Posterior cingulate gyrus (tissue), 11 donors: ENCODE results near the gene PCP4.

ENCODE experiments used
- DNase-seq, 10 donors: peaks; one replicate each; pipeline versions ENCODE4 v3.0.0 to v3.0.0-alpha.2; 2020 to 2021; ENCODE audit warnings: mixed read lengths in 3 of 10
- intact Hi-C: fragments of 100-400 bp; cut with DNase I; formaldehyde crosslinking; loops from one replicate; pipeline ENCODE4 v1.15.1; 2023

PCP4 gene

DNA sequence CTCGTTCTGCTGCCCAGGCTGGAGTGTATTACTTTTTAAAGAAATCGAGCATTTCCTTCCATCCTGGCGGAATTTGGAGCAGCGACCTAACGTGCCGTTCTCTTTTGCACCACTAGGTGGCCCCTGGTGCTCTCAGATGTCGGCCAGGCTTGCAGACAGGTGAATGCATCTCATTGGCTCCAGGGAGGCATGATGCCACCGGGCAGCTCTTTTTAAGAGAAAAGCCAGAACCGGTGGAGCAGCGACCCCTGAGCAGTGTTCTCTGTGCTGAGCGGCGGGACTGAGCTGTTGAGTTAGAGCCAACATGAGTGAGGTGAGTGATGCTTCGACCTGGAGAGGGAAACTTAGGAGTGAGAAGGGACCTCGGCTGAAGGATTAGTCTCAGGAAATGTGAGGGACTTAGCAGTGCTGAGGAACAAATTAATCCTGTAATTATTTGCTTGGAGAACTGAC, at the start of gene PCP4:
Gene PCP4 (plus strand): TSS at position 241 of the 453 bp plus-strand sequence. CDS start 64 bp downstream, at position 305.
- DNase-seq, result peak; percentile 50 to 96 (median 76)

DNA sequence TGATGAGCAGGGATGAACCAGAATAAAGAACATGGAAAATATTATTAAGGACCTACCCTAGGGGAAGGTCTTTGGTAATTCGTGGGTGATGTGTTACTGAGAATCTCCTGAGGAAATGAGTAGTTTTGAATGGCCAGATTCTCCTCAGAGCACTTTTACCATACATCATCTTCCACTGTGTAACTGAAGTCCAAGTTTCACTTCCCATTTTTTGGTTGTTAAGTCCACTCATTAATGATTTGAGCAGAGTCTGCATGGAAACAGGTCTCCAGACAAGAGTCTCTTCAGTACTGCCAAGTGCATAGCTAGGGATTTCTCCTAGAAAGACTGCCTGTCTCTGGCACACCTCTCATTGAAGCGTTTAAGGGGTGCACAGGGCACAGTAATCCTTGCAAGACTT, 48.7 kb upstream of the PCP4 start:
- intact Hi-C loops, result loop anchor here (10.0 kb wide), 1 partner anchor 1156 kb away; no protein-coding TSS in a partner anchor
- no peak for DNase-seq

More for the DNA sequence above, at the start of gene PCP4:
- intact Hi-C loops, result loop anchor here (1.0 kb wide), 1 partner anchor 254 kb away; no protein-coding TSS in a partner anchor

DNA sequence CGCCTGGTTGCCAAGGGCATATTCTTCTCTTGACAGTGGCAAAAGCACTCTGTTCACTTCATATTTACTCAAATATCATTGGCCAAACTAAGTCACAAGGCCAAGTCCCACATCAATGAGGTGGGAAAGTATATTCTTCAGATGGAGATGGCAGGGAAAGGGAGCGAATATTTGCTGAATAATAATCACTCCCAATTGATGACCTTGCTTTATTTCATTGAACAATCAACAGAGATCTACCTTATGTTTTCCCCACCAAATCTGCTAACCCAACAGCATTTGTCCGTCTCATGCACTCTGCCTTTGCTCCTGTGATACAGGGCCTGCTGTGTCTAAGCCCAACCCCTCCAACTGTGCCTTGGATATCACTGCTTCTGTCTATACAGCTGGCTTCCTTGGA, 45.2 kb upstream of the PCP4 start:
- intact Hi-C loops, result no loop called here
- no peak for DNase-seq

DNA sequence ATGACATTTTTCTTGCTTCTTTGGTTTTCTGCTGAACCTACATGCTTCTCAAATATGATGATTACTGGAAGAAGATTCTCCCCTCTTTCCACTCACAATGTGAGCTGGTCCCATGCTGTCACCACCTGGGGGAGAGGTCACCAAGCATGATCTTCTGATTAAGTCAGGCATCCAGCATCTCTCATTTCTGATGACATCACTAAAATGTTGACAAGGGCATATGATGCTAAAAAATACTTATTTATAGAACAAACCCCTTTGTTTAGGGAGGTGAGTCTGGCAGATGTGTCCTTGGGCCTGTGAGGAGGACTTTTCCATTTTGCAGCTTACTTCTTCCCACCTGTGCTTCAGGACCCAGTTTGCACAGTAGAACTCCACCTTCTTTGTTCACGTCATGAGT, 42.0 kb upstream of the PCP4 start:
- intact Hi-C loops, result no loop called here
- DNase-seq, result no peak

DNA sequence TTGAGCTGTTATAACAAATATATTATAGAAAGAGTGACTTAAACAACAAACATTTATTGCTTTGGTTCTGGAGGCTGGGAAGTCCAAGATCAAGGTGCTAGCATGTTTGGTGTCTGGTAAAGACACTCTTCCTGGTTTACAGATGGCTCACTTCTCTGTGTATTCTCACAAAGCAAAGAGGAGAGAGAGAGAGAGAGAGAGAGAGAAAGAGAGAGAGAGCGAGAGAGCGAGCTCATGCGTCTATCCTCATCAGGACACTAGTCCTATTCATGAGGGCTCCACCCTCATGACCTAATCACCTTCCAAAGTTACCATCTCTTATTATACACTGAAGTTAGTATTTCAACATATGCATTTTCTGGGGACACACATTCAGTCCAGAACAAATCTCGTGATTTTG, 32.7 kb upstream of the PCP4 start:
- intact Hi-C loops, result no loop called here
- DNase-seq, result no peak

DNA sequence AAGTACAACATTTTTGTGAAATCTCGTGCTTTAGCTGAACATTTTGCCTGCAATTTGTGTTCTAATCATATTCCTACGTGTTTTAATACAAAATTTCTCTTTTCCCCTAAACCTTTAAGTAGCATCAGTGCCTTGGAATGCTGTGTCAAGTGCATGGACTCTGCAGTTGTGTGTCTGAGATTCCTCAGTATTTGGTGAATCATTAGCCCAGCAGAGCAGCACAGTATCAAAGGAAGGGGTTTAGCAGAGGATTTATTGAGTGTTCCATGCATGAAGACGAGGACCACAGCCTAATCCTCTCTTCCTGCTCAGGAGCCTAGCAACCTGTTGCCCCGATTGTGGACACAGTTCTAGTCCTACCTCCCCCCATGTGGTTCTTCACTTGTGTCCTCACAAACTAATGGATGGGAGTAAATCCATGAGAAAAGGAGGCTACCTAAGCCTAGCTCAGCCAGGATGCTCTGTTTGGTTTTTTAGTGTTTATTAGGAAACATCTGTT, 29.3 kb upstream of the PCP4 start:
- DNase-seq, result no peak
- intact Hi-C loops, result no loop called here

DNA sequence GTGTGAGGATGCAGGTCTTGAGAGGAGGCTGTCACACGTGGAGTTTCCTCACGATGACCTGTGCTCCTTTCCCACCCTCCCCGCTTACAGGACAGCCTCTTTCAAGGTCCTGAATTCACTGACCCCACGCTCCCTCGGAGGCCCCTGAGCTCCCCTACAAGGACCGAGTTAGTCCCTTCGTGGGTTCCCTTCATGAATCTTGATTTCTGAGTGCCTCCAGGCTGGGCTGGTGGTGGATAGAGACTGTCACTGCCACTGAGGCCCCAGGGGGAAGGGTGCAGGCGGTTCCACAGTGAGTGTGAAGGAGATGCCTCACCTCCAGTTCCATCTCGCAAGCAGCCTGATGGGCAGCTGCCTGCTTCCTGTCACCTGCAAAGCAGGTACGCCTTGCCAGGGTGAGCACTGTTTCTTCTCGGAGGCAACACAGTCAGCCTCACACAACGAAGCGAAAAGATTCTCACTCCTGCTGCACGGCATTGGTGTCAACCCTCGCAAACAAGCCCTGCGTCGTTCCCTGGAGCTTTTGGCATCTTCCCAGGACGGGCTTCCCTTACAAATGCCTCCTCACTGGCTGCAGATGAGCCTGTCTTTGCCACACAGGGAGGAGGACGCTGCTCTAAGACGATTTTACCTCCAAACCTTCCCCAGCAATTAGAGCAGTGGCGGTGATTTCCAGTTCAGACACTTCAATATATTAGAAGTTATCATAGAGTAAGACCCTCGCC, 26.7 kb upstream of the PCP4 start:
- DNase-seq, result peak in 1 of 10 donors; percentile 51

DNA sequence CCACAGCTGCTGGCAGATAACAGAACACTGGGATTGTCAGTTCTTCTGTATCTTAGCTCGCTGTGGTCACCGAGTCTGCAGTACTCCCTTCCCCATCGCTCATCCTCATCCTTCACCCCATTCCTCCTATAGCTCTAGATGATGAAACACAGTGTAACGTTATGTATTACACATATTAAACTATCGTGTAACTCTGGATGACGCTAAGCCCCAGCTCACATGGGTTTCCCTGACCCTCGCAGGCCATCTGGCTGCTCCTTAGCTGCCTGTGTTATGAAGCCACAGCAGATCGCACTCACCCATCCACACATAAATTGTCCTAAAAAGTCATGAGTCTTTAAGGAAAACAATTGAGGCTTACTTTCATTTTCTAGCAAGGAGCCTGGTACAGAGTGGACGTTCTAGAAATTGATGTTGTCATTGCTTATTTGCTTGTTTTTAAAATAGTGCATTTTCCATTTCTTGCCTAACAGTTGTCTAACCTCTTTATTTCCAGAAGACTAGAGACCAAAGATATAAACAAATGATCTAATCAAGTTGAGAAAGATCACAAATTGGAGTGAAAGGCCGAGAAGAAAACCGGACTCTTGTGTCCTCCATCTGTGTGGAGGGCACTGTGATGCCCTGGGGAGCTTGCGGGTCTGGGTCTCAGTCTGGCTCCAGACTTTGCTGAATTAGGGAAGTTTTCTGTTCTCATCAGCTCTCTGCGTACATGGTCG, 24.3 kb upstream of the PCP4 start:
- intact Hi-C loops, result no loop called here
- DNase-seq, result no peak

More for the DNA sequence above, 26.7 kb upstream of the PCP4 start:
- intact Hi-C loops, result no loop called here

DNA sequence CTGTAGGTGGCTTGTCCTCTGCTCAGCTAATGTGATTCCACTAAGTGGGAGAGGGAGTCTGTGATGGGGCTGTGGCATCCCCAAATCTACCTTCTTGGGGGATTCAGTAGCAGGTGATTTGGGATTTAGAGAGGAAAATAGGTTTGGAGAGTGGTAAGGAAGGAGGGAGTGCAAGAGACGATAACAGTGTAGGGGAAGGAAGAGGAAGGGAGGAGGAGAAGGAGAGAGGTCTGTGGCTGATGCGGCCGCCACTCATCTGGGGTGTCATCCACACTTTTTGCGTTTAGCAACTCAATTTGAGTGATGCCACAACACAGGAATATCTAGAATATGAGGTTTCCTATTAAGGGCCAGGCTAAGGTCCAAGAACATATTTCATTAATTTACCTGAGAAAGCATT, 23.8 kb upstream of the PCP4 start:
- no peak for DNase-seq
- intact Hi-C loops, result no loop called here

DNA sequence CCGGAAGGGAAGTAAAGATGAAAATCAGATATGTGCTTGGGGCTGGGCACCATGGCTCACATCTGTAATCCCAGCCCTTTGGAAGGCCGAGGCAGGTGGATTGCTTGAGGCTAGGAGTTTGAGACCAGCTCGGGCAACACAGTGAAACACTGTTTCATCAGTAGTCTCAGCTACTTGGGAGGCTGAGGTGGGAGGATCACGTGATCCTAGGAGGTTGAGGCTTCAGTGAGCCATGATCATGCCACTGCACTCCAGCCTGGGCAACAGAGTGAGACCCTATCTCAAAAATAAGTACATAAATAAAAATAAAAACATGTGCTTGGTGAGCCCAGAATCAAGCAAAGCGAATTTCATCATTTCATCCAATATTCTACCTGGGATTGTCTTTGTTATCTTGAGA, 23.3 kb upstream of the PCP4 start:
- intact Hi-C loops, result no loop called here
- no peak for DNase-seq

DNA sequence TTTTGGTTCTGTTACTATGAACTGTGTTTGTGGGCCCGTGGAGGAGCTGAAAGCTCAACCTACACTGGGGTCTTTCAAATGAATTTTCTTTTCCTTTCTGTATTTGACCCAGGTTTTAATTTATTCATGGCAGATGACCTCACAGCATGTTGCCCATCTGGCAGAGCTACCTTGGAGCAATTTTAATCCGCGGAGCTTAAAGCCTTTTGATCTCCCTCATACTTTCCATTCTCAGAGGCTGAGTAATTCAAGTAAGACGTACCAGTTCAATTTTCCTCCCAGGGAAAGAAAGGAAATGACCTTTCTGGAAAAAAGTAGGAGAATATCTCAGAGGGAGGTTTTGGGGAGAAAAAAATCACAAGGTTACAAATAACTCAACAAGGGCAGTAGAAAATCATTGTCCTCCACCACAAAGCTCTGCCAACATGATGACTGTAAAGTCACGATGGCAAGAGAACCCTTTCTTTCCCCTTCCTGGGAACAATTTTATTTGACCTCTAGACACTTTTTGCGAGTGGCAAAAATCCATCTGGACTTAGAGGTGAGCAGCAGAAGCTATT, 21.6 kb upstream of the PCP4 start:
- DNase-seq, result no peak
- intact Hi-C loops, result no loop called here

DNA sequence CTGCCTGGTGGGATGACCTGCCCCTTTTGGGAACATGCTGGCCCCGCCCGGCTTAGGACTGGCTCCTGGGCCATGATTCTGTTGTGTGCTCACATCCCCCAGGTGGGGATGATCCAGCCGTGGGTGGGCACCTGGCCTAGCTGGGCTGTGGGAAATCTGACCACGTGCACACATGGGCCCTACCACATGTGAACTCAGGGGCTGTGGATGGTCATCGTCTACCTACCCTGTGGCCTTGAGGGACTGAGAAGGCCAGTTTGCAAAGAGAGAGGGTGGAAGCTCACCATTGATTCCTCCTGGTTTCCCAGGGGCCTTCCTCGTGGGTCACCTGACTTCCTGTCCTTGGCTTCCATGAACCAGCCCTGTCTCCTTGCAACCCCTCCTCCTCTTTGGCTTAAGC, 19.4 kb upstream of the PCP4 start:
- DNase-seq, result no peak
- intact Hi-C loops, result no loop called here

DNA sequence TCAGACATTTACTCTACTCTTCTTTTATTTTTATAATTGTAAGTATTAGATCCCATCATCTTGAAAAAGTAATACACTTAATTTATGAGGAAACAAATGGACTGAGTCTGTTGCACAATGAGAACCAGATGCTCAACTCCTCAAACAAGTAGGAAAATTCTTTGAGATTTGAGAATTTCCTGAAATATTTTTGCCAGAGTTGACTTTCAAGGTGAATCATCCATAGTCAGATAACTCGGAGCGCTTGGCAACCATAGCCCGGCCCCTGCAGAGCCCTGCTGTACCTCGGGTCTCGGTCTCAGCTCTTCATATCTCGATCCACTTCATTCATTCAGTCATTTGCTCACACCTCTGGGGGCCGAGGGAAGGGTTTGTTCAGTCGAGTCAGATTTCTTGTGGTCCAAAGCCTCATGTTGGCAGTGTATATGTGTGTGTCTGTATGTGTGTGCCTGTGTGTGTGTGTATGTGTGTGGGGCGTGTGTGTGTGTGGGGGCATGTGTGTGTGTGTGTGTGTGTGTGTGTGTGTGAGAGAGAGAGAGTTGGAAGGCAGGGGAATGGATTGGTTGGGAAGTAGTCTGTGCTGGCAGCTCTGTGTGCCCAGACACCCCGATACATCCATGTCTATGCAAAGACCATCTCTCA, 18.1 kb upstream of the PCP4 start:
- intact Hi-C loops, result no loop called here
- no peak for DNase-seq

DNA sequence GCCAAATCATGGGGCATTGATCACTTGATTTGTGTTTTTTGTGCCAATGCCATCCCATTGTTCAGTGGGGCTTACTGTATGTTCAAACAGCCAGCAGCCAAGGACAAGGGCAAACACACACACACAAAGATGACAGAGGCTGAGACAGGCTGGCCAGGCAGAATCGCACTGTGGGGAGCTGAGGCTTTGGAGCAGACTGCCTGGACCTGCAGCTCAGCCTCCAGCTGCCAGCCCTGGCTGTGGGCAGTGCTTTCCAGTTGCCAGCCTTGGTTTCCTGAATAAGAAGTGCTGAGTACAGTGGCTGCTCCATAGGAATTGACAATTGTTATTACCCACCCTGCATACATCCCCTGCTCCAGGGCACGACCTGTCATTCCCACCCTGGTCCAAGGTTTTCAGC, 16.9 kb upstream of the PCP4 start:
- intact Hi-C loops, result no loop called here
- DNase-seq, result no peak

DNA sequence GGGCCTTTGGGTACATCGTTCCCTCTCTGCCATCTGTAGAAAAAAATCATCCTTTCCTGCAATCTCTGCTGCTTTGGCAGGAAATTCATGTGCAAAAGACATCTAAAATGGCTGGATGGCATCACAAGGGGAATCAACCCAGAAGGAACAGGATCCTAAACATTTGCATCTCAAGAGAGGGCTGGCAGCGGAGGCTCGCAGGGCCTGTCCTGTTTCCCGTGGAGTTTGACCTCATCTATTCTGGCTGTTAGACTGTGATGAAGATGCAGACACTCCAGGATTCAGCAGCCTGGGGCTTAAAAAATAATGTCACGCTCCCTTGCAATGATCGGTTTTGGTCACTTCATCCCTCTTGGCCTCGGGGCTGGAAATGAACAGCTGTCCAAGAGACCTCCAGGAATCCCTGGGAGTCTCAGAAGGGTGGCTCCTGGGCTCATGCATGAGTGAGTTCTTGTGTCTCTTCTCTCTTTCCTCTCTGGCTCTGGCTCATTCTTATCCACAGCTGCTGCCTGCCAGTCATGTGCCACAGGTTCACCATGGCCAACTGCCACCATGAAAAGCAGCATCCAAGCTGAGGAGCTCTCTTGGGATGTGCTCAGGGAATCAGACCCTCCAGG, 16.1 kb upstream of the PCP4 start:
- no peak for DNase-seq
- intact Hi-C loops, result no loop called here

DNA sequence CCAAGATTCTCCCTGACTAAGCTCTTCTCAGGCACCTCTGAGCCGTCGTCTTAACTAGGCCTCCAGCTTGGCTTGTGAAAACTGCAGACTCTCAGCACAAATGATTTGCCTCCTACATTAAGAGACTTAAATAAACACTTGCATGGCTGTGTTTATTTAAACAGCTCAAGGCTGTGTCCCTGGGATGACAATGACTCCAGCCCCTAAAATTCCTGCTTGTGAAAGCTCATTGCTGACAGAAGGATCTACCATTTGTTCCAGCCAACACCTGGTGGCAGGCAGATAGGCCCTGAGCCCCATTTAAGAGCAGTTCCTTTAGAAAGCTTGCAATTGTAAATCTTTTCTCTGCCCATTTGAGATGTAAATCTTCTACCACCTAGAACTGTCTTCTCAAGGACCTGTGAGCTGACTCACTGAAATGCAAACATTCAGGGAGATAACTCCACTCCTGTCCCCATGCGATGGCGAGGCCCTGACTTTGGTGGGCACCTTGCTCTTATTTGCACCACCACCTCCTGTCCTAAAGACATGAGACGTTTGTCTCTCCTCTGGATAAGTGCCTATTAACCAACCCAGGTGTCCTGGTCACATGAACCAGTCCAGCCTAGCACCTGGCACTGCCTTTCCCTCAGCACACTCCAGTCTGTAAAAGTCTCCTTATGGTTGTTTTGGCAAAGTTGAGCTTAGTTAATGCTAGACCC, 15.1 kb upstream of the PCP4 start:
- intact Hi-C loops, result no loop called here
- DNase-seq, result no peak

DNA sequence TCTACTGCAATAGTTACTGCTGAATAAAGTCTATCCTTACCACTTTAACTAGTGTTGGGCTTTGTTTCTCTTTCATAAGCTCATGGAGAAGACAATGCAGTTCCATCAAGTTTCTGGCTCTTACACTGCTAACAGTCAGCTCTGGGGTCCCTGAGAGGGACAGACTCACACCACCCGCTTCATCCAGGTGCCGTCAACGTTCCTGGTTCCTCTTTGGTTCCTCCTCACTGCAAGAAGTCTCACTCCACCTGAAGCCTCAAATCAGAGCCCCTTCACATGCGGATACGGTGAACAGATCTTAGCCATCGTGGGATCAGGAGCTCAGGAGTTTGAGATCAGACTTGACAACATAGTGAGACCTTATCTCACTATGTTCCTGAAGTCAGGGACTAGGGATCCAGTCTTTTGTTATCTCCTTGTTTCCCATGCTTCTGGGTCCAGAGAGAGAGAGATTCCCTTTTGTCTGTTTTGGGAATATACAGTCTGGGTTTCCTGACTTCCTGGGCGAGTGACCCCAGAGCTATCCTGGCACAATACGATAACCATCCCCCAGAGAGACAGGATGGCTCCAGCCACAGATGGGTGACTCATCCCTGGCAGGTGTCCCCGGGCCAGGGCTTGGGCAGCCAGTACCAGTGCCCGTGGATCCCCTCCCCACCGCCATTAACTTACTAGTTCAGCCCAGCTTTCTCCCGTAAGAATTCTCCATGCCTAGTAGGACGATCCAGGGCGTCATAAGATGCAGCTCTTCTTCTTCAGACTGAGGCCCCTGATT, 14.3 kb upstream of the PCP4 start:
- intact Hi-C loops, result no loop called here
- no peak for DNase-seq

DNA sequence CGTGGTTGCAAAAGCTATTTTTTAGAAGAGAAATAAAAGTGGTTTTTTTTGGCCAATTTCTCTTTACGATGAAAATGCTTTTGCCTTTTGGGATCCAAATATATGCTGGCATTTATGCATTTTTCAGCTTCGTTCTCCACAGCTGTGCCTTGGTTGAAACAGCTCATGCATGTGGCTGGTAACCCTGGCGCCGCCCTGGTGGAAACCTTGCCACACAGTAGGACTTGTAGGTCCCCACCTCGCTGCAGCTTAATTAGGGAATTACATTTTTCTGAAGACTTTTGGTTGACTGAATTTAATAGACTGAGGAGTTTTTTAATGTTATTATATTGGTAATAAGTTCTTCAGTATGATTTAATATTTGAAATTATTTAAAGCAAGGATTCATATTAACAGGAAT, 12.7 kb upstream of the PCP4 start:
- no peak for DNase-seq
- intact Hi-C loops, result no loop called here

DNA sequence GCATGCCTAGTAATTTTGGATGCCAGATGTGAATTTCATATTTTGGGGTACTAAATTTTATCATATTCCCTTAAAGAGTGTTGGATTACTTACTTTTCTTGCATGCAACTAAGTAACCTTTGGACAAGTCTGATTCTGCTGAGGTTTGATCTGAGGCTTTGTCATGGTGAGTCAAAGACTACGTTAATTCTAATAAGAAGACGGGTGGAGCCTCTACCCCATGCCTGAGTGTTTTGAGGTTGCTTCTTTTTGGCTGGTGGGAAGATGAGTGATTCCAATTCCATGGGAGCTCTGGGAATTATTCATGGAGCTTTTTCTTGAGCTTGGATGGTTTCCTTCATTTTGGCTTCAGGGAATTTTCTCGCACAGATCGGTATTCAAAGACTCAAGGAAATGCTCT, 11.6 kb upstream of the PCP4 start:
- intact Hi-C loops, result no loop called here
- no peak for DNase-seq
